DOHH2 (cell line): ENCODE results near the gene ZNF282.

Experiments
- H3F3A ChIP-seq: fragments of 200-600 bp; sonication (generic), shearing (Covaris generic); 2 replicates; pipeline ENCODE4 v1.6.0; 2016; ENCODE audit warnings: antibody characterized with exemption, mild to moderate bottlenecking; ENCODE audit not compliant: control insufficient read depth, insufficient read depth
- H3K27ac ChIP-seq: fragments of 200-600 bp; sonication (generic); 2 replicates; pipeline ENCODE4 v1.5.1; 2014; ENCODE audit warnings: low read depth, mild to moderate bottlenecking, low read length, moderate library complexity
- H3K27me3 ChIP-seq: fragments of 200-600 bp; sonication (generic); 2 replicates; pipeline ENCODE4 v1.6.1; 2014; ENCODE audit warnings: mild to moderate bottlenecking, low read length, mixed read lengths; ENCODE audit not compliant: control insufficient read depth
- H3K36me3 ChIP-seq: fragments of 200-600 bp; sonication (generic); 2 replicates; pipeline ENCODE4 v1.6.1; 2014; ENCODE audit warnings: mild to moderate bottlenecking, low read length, moderate library complexity, mixed read lengths; ENCODE audit not compliant: control insufficient read depth
- H3K4me1 ChIP-seq: fragments of 200-600 bp; sonication (generic); 2 replicates; pipeline ENCODE4 v1.6.1; 2014; ENCODE audit warnings: mild to moderate bottlenecking, low read length, mixed read lengths; ENCODE audit not compliant: control insufficient read depth
- H3K4me2 ChIP-seq: fragments of 200-600 bp; sonication (generic); 2 replicates; pipeline ENCODE4 v1.6.0; 2014; ENCODE audit warnings: mild to moderate bottlenecking, low read length, moderate library complexity
- H3K4me3 ChIP-seq: fragments of 200-600 bp; sonication (generic); 2 replicates; pipeline ENCODE4 v1.5.1; 2014; ENCODE audit warnings: mild to moderate bottlenecking, low read length, mixed read lengths
- H3K79me2 ChIP-seq: fragments of 200-600 bp; sonication (generic); 2 replicates; pipeline ENCODE4 v1.6.1; 2014; ENCODE audit warnings: mild to moderate bottlenecking, low read length, mixed read lengths; ENCODE audit not compliant: control insufficient read depth
- H3K9me2 ChIP-seq: fragments of 200-600 bp; sonication (generic); replicated peaks from 2 replicates; pipeline ENCODE4 v1.6.1; 2014; ENCODE audit warnings: mild to moderate bottlenecking, low read length, mixed read lengths; ENCODE audit not compliant: control insufficient read depth
- H3K9me3 ChIP-seq: fragments of 200-600 bp; sonication (generic); 2 replicates; pipeline ENCODE4 v1.6.1; 2014; ENCODE audit warnings: antibody characterized with exemption, low read length, mixed read lengths; ENCODE audit not compliant: control insufficient read depth, insufficient read depth
- H4K20me1 ChIP-seq: fragments of 200-600 bp; sonication (generic); 2 replicates; pipeline ENCODE4 v1.6.0; 2014; ENCODE audit warnings: low read depth, mild to moderate bottlenecking, antibody characterized with exemption, low read length, moderate library complexity; ENCODE audit not compliant: control insufficient read depth, insufficient read depth
- CTCF ChIP-seq: fragments of 200-600 bp; sonication (generic); IDR thresholded peaks from one replicate; pipeline ENCODE4 v1.5.1; 2014; ENCODE audit warnings: antibody characterized with exemption, mild to moderate bottlenecking, low read depth, low read length; ENCODE audit not compliant: poor library complexity, severe bottlenecking
- EZH2phosphoT487 ChIP-seq: fragments of 200-600 bp; sonication (generic); IDR thresholded peaks from 2 replicates; pipeline ENCODE4 v1.6.1; 2017; ENCODE audit warnings: borderline replicate concordance, mild to moderate bottlenecking, antibody characterized with exemption, low read length, moderate library complexity, mixed read lengths

Gene ZNF282

GRCh38 chr7:149198161-149198816, 2.9 kb downstream of the ZNF282 start:
- peaks cover 73% of the 10 kb centered on the region for H3K79me2 ChIP-seq
- peaks cover 57% of the 10 kb centered on the region for H3K36me3 ChIP-seq

GRCh38 chr7:149199234-149199995, 4.1 kb downstream of the ZNF282 start:
- peaks cover 19% of the 10 kb centered on the region for H3K4me1 ChIP-seq
- no peaks in the 10 kb centered on the region for H3K9me2 ChIP-seq
- peaks cover 7% of the 10 kb centered on the region; the same call in 1 of the 2 replicates for H4K20me1 ChIP-seq
- peaks cover 68% of the 10 kb centered on the region for H3K36me3 ChIP-seq
- no peaks in the 10 kb centered on the region for H3K27me3 ChIP-seq
- no peaks in the 10 kb centered on the region for H3K9me3 ChIP-seq
- TF ChIP-seq EZH2phosphoT487 (no peak), CTCF (no peak)
- H3K79me2 ChIP-seq = peaks cover 84% of the 10 kb centered on the region
- no peak overlapping the region for H3K27ac ChIP-seq
- no peaks in the 10 kb centered on the region for H3F3A ChIP-seq
- H3K4me3 ChIP-seq = no peak overlapping the region
- no peak overlapping the region for H3K4me2 ChIP-seq

More at GRCh38 chr7:149198161-149198816, 2.9 kb downstream of the ZNF282 start:
- Histone ChIP-seq H3K27ac (no peak overlapping the region), H3K4me3 (no peak overlapping the region), H3K9me3 (no peaks in the 10 kb centered on the region), H3K4me2 (no peak overlapping the region), H3K9me2 (no peaks in the 10 kb centered on the region), H4K20me1 (no peaks in the 10 kb centered on the region), H3K4me1 (peaks cover 19% of the 10 kb centered on the region), H3F3A (peaks cover under 1% of the 10 kb centered on the region; the same call in 1 of the 2 replicates), H3K27me3 (no peaks in the 10 kb centered on the region)
- TF ChIP-seq CTCF (no peak), EZH2phosphoT487 (no peak)

DNA sequence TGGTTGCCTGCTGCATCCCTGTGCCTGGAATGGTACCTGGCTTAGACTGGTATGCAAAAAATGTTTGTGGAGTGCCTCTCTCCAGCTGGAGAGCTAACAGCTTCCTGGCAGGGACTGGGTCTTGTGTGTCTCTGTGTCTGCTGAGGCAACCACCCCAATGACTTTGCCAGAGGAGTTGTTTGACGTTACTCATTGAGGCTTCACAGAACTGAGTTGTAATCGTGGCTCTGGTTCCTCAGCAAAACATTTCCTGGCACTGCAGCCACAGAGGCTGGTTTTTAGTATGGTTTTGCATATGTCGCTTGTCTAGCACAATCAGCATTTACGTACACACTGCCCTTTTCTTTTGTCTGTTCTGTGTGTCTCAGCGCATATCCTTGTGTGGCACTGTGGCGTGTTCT, 7.5 kb downstream of the ZNF282 start:
- no peaks in the 10 kb centered on the region for H3F3A ChIP-seq
- no peak overlapping the region for H3K4me2 ChIP-seq
- peaks cover 7% of the 10 kb centered on the region; the same call in 1 of the 2 replicates for H4K20me1 ChIP-seq
- no peak for TF ChIP-seq EZH2phosphoT487
- H3K36me3 ChIP-seq = peaks cover 90% of the 10 kb centered on the region
- H3K27ac ChIP-seq = no peak overlapping the region
- H3K9me3 ChIP-seq = no peaks in the 10 kb centered on the region
- no peak overlapping the region for H3K4me3 ChIP-seq
- no peaks in the 10 kb centered on the region for H3K4me1 ChIP-seq
- no peaks in the 10 kb centered on the region for H3K27me3 ChIP-seq
- no peaks in the 10 kb centered on the region for H3K9me2 ChIP-seq
- H3K79me2 ChIP-seq = peaks cover 56% of the 10 kb centered on the region
